Suppressor macrophage treated with lipopolysaccharide for 1 hour (primary cell): Measurements from ENCODE around the gene ERC1.
"Not testable (repeated sequence)": the region's sequence is repeated elsewhere in the genome, so short reads cannot be mapped to it uniquely, and the experiment has no call there.

Experiments used
- DNase-seq, 3 donors: peaks; one replicate each; pipeline ENCODE4 v3.0.0-alpha.2; 2020 to 2022

Gene ERC1

GRCh38 chr12:1329784-1330476 is 338.9 kb downstream of the ERC1 start:
- DNase-seq = no peak

GRCh38 chr12:1330477-1330827 is 339.4 kb downstream of the ERC1 start:
- no peak for DNase-seq

GRCh38 chr12:1332327-1332726 is 341.3 kb downstream of the ERC1 start:
- DNase-seq = no peak

GRCh38 chr12:1338483-1339177 is 347.6 kb downstream of the ERC1 start:
- DNase-seq = no peak

- DNase-seq = not testable (repeated sequence)
Observed at GRCh38 chr12:1339178-1339541, 348.1 kb downstream of the ERC1 start.

- DNase-seq = no peak
Observed at GRCh38 chr12:1339618-1340319, 348.7 kb downstream of the ERC1 start.

GRCh38 chr12:1341270-1341669 is 350.2 kb downstream of the ERC1 start:
- DNase-seq = not testable (repeated sequence)

- no peak for DNase-seq
Observed at GRCh38 chr12:1343422-1343821, 352.4 kb downstream of the ERC1 start.

- no peak for DNase-seq
Observed at GRCh38 chr12:1344245-1344644, 353.2 kb downstream of the ERC1 start.

- no peak for DNase-seq
Observed at GRCh38 chr12:1346126-1346525, 355.1 kb downstream of the ERC1 start.

GRCh38 chr12:1347294-1347693 is 356.3 kb downstream of the ERC1 start:
- no peak for DNase-seq

- no peak for DNase-seq
Observed at GRCh38 chr12:1348606-1349005, 357.6 kb downstream of the ERC1 start.

- DNase-seq = no peak
Observed at GRCh38 chr12:1350055-1350933, 359.3 kb downstream of the ERC1 start.

- DNase-seq = no peak
Observed at GRCh38 chr12:1350934-1351240, 359.9 kb downstream of the ERC1 start.

GRCh38 chr12:1351926-1352325 is 360.9 kb downstream of the ERC1 start:
- DNase-seq = no peak

- DNase-seq = no peak
Observed at GRCh38 chr12:1353451-1353850, 362.4 kb downstream of the ERC1 start.

- DNase-seq = no peak
Observed at GRCh38 chr12:1355396-1355795, 364.4 kb downstream of the ERC1 start.

GRCh38 chr12:1355871-1356270 is 364.8 kb downstream of the ERC1 start:
- DNase-seq = not testable (repeated sequence)

GRCh38 chr12:1356285-1356684 is 365.3 kb downstream of the ERC1 start:
- DNase-seq = no peak

GRCh38 chr12:1357171-1357570 is 366.1 kb downstream of the ERC1 start:
- no peak for DNase-seq

- DNase-seq = no peak
Observed at GRCh38 chr12:1357711-1358110, 366.7 kb downstream of the ERC1 start.

GRCh38 chr12:1360441-1361210 is 369.6 kb downstream of the ERC1 start:
- DNase-seq = no peak
